HUES6 (cell line): Measurements from ENCODE around the gene DHX30.

ENCODE experiments used
- H3K27ac ChIP-seq: 2 replicates; pipeline ENCODE4 v1.7.0; 2013; ENCODE audit warnings: low read depth, mild to moderate bottlenecking, low read length, inconsistent platforms
- H3K27me3 ChIP-seq: 2 replicates; pipeline ENCODE4 v1.6.1; 2013; ENCODE audit warnings: low read length; ENCODE audit not compliant: control insufficient read depth, insufficient read depth
- H3K36me3 ChIP-seq: 2 replicates; pipeline ENCODE4 v1.6.1; 2013; ENCODE audit warnings: low read length; ENCODE audit not compliant: control insufficient read depth, insufficient read depth
- H3K4me1 ChIP-seq: 2 replicates; pipeline ENCODE4 v1.6.1; 2013; ENCODE audit warnings: low read length; ENCODE audit not compliant: control insufficient read depth, insufficient read depth
- H3K4me3 ChIP-seq: 2 replicates; pipeline ENCODE4 v1.5.1; 2013; ENCODE audit warnings: low read depth, low read length
- H3K9ac ChIP-seq: one replicate; pipeline ENCODE4 v1.6.1; 2013; ENCODE audit warnings: mild to moderate bottlenecking, low read length
- H3K9me3 ChIP-seq: 2 replicates; pipeline ENCODE4 v1.6.1; 2013; ENCODE audit warnings: low read depth, low read length; ENCODE audit not compliant: control insufficient read depth, insufficient read depth

The DHX30 gene

DNA sequence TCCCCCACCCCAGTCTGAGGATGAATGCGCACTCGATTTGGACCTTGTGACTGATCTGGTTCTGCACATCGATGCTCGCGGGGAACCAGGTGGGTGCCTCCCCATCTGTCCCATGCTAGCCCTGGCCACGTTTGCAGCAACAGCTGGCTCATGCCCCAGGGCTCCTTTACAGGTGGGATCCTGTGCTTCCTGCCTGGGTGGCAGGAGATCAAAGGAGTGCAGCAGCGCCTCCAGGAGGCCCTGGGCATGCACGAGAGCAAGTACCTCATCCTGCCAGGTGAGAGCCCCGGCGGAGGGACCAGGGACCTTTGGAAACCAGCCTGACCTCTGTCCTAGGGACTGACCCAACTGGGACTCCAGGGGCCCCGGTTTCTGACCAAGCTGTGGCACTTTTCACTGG is 44.3 kb downstream of the DHX30 start:
- no peak overlapping the region for H3K27ac ChIP-seq
- no peak overlapping the region for H3K4me3 ChIP-seq
- peaks cover 96% of the 10 kb centered on the region for H3K36me3 ChIP-seq
- peaks cover 8% of the 10 kb centered on the region for H3K4me1 ChIP-seq
- H3K9me3 ChIP-seq: no peaks in the 10 kb centered on the region
- no peaks in the 10 kb centered on the region for H3K27me3 ChIP-seq
- H3K9ac ChIP-seq: no peak overlapping the region

DNA sequence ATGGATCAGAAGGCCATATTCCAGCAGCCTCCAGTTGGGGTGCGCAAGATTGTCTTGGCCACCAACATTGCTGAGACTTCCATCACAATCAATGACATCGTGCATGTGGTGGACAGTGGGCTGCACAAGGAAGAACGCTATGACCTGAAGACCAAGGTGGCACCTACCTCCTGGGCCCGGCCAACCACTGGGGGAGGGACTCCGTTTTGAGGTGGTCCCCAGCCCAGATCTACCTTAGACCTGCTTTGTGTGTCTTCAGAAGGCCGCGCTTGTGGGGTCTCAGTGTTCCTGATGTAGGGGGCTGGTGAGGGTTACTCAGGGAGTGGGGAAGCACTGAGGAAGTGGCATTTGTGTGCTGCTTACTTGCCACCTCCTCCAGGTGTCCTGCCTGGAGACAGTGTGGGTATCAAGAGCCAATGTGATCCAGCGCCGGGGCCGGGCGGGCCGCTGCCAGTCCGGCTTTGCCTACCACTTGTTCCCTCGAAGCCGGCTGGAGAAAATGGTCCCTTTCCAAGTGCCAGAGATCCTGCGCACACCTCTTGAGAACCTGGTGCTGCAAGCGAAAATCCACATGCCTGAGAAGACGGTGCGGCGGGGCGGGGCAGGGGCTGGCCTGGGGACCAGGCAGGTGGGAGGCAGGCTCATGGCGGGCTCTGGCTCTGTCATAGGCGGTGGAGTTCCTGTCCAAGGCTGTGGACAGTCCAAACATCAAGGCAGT is 45.0 kb downstream of the DHX30 start:
- Histone ChIP-seq H3K4me3 (no peak overlapping the region), H3K27me3 (no peaks in the 10 kb centered on the region), H3K9ac (no peak overlapping the region), H3K36me3 (peaks cover 97% of the 10 kb centered on the region), H3K4me1 (peaks cover under 1% of the 10 kb centered on the region; the same call in 1 of the 2 replicates), H3K9me3 (no peaks in the 10 kb centered on the region), H3K27ac (no peak overlapping the region)

DNA sequence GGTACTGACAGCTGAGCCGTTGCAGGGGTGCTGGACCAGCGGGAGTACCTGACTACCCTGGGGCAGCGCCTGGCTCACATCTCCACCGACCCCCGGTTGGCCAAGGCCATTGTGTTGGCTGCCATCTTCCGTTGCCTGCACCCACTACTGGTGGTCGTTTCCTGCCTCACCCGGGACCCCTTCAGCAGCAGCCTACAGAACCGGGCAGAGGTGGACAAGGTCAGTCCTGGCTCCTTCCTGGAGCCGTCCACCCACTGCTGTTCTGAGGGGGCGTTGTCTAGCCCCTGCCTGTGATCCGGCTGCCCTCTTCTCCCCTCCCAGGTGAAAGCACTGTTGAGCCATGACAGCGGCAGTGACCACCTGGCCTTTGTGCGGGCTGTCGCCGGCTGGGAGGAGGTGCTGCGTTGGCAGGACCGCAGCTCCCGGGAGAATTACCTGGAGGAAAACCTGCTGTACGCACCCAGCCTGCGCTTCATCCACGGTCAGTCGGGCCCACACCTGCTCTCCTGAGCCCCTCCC is 45.7 kb downstream of the DHX30 start:
- H3K9me3 ChIP-seq: no peaks in the 10 kb centered on the region
- no peak overlapping the region for H3K9ac ChIP-seq
- H3K27ac ChIP-seq: no peak overlapping the region
- no peak overlapping the region for H3K4me3 ChIP-seq
- H3K36me3 ChIP-seq: peaks cover 96% of the 10 kb centered on the region
- H3K4me1 ChIP-seq: no peaks in the 10 kb centered on the region
- no peaks in the 10 kb centered on the region for H3K27me3 ChIP-seq

DNA sequence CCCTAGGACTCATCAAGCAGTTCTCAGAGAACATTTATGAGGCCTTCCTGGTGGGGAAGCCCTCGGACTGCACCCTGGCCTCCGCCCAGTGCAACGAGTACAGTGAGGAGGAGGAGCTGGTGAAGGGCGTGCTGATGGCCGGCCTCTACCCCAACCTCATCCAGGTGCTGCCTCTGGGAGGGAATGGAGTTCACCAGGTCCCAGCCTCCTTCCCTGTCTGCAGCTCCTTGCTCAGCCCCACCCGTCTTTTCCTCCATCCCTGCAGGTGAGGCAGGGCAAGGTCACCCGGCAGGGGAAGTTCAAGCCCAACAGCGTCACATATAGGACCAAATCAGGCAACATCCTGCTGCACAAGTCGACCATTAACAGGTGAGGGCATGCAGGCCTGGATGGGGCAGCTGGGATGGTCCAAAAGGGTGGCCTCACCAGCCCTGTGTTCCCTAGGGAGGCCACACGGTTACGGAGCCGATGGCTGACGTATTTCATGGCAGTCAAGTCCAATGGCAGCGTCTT is 46.3 kb downstream of the DHX30 start:
- no peaks in the 10 kb centered on the region for H3K9me3 ChIP-seq
- peaks cover 96% of the 10 kb centered on the region for H3K36me3 ChIP-seq
- no peak overlapping the region for H3K27ac ChIP-seq
- H3K27me3 ChIP-seq: no peaks in the 10 kb centered on the region
- H3K9ac ChIP-seq: no peak overlapping the region
- H3K4me1 ChIP-seq: no peaks in the 10 kb centered on the region
- no peak overlapping the region for H3K4me3 ChIP-seq

DNA sequence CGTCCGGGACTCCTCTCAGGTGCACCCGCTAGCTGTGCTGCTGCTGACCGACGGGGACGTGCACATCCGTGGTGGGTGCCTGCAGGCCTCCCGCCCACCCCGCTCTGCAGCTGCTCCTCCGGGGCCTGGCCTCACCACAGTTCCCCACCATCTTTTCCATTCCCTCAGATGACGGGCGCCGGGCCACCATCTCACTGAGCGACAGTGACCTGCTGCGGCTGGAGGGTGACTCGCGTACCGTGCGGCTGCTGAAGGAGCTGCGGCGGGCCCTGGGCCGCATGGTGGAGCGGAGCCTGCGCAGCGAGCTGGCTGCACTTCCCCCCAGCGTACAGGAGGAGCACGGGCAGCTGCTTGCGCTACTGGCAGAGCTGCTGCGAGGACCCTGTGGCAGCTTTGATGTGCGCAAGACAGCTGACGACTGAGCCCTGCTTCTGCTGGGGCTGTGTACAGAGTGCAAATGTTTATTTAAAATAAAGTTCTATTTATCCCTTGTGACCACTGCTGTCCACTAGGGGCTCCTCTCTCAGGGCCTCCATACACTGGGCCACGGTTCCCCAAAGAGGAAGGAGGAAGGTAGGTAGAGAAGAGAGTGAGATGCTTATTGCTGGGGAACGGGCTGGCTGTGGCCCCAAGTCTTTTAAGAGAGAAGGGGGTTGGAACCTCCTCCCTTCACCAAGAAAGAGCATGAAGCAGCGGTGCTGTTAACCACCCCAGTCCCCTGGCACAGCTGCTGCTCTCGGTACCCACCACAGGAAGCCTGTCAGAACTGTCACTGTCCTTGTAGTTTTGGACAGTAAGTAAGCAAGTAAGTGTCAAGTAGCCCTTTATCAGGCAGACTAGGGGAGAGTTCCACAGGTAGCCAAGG is 47.0 kb downstream of the DHX30 start:
- Histone ChIP-seq H3K4me1 (no peaks in the 10 kb centered on the region), H3K27ac (no peak overlapping the region), H3K4me3 (no peak overlapping the region), H3K9me3 (no peaks in the 10 kb centered on the region), H3K36me3 (peaks cover 96% of the 10 kb centered on the region), H3K27me3 (no peaks in the 10 kb centered on the region), H3K9ac (no peak overlapping the region)

DNA sequence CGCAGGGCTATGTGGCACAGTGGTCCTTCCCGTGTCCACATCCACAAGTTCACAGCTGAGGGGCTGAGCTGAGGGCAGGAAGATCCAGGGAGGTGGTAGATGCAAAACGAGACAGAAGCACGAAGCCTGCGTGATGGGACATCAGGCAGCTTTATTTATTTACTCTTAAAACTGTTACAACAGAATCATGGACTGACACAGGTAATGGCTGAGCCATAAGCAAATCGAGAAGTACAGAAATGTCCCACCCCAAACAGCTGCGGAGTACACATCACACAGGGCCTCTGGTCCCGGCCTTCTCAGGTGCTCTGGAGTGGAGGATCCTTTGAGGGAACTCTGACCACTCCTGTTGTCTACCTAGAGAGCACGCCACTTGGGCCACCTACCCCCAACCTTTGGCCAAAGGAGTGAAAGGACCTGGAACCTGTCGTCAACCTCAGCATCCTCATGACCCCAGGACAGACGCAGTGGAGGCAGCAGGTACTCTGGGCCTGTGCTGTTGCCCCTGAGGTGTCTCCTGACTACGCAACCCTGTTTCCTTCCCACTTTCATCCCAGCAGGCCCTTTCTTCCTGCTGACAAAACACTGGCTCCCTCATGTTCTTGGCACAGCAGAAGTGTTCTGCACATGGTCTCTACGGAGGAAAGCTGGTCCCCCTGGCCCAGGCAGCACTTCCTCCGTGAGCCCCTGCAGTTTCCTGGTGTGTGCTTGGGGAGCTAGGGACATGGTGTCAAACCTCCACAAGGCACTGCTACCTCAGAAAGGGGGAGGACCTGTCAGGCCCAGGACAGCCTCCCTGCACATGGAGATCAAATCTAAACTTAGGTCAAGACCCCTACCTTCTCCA is 47.8 kb downstream of the DHX30 start:
- peaks cover 98% of the 10 kb centered on the region for H3K36me3 ChIP-seq
- H3K27me3 ChIP-seq: no peaks in the 10 kb centered on the region
- no peak overlapping the region for H3K4me3 ChIP-seq
- no peaks in the 10 kb centered on the region for H3K4me1 ChIP-seq
- no peak overlapping the region for H3K9ac ChIP-seq
- no peaks in the 10 kb centered on the region for H3K9me3 ChIP-seq
- no peak overlapping the region for H3K27ac ChIP-seq

DNA sequence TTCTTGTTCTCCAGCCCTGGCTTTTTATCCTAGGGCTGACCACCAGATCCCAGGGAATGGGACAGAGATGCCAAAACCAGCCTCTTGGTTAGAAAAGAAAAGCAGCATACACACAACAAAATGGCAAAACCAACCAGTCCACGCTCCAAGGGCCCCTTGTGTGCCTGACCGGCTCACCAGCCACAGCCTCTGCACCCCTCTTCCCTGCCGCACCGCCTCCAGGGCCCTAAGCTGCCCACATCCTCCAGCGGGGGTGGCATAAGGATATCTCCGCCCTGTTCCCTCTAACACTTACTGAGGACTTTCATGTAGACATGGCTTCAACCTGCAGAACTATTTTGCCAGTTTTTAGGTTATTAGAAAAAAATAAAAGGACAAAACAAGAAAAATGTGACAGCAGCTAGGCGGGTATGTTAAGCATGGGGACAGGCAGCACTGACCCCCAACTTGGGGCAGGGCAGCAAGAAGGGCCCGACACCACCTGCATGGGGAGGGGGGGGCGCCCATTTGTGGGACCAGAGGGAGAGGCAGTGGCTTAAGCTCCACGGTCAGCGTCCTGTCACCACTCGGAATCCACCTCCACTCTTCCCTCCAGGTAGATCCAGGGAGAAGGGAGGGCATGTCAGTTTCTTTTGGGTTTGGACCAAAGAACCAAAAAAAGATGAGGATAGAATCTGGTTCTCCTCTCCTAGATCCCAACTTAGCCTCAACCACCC is 49.1 kb downstream of the DHX30 start:
- Histone ChIP-seq H3K4me3 (no peak overlapping the region), H3K9me3 (no peaks in the 10 kb centered on the region), H3K4me1 (no peaks in the 10 kb centered on the region), H3K9ac (no peak overlapping the region), H3K27me3 (no peaks in the 10 kb centered on the region), H3K36me3 (peaks cover 98% of the 10 kb centered on the region), H3K27ac (no peak overlapping the region)

DNA sequence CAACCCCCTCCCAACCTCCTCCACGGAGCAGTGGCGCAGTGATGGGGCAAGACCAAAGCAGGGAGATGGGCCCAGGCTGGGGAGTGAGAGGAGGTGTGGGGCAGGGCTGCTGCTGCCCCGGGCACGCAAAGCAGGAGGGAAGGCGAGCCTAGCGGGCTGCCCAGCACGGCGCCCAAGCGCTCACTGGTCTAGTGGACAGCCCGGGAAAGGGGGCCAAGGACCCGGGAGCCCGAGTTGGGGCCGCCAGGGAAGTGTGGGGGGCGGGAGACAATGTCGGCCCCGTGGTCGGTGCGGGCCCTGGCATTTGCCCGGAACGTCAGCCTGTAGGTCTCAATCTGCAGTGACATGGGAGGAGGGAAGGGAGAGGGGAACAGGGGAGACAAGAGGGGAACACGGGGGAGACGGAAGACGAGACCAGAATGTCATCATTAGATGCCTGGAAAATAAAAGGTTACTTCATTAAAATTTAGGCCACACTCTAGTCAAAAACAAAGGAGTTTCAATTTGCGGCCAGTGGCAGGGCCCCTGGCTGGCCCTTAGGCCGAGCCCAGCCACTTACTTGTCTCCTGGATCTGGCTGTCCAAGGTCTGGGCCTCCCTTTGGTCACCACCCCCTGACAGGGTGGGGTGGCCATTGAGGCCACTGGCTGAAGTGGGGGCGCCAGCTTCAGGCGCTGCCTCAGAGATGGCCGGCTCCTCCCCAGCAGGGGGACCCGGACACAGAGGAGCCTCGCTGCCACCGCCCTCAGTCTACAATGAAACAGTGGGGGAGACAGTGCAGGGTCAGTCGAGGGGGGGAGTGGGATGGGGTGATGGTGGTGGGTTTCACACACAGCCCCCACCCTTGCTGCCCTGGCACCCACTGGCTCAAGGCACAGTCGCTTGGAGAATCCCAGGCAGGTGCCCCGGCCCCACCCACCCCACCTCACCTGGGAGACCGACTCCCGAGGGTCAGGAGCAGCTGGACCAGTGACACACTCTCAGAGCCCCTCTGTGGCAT is 50.0 kb downstream of the DHX30 start:
- H3K9ac ChIP-seq: no peak overlapping the region
- no peaks in the 10 kb centered on the region for H3K9me3 ChIP-seq
- no peak overlapping the region for H3K4me3 ChIP-seq
- H3K27me3 ChIP-seq: no peaks in the 10 kb centered on the region
- H3K4me1 ChIP-seq: no peaks in the 10 kb centered on the region
- no peak overlapping the region for H3K27ac ChIP-seq
- peaks cover 95% of the 10 kb centered on the region for H3K36me3 ChIP-seq

DNA sequence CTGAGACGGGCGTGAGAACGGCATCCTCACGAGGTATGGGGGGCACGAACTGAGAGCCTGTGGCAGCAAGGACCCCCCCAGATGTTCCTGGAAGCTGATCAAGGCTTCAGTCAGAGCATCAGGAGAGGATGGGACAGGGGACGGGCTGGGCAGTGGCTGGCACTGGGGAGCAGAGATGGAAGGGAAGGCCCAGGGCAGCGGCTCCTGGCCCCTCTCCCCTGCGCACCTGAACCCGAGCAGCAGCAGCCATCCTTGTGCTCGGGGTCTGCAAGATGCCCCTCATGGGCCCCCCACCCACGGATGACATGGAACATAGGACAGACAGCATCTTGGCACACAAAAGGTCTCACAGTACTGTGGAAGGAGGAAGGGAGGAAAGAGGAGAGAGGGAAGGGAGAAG is 51.3 kb downstream of the DHX30 start:
- Histone ChIP-seq H3K27me3 (no peaks in the 10 kb centered on the region), H3K4me1 (no peaks in the 10 kb centered on the region), H3K36me3 (peaks cover 90% of the 10 kb centered on the region), H3K9me3 (no peaks in the 10 kb centered on the region), H3K9ac (no peak overlapping the region), H3K4me3 (no peak overlapping the region), H3K27ac (no peak overlapping the region)
